Hepatocyte (in vitro differentiated cells): ENCODE results near the gene PHF10. TPM values are rescaled to one million over a fixed set of nuclear protein-coding genes. Genes with fewer than 3 reads are reported as not detected.

ENCODE experiments used
- DNase-seq: peaks from one replicate; pipeline ENCODE4 v3.0.0-alpha.2; 2016; ENCODE audit warnings: low spot score
- H2AFZ ChIP-seq: fragments of 200-600 bp; sonication (generic); 2 replicates; pipeline ENCODE4 v1.6.0; 2016; ENCODE audit warnings: antibody characterized with exemption, mild to moderate bottlenecking
- H3K27ac ChIP-seq: fragments of 200-600 bp; sonication (generic); 2 replicates; pipeline ENCODE4 v1.5.1; 2016; ENCODE audit warnings: mild to moderate bottlenecking
- H3K27me3 ChIP-seq: fragments of 200-600 bp; sonication (generic); 2 replicates; pipeline ENCODE4 v1.6.1; 2016
- H3K36me3 ChIP-seq: fragments of 200-600 bp; sonication (generic); replicated peaks from 2 replicates; pipeline ENCODE4 v1.5.1; 2016; ENCODE audit warnings: low read depth; ENCODE audit not compliant: insufficient read depth
- H3K4me1 ChIP-seq: fragments of 200-600 bp; sonication (generic); 2 replicates; pipeline ENCODE4 v1.5.1; 2016; ENCODE audit warnings: mild to moderate bottlenecking, moderate library complexity; ENCODE audit not compliant: insufficient read depth
- H3K4me2 ChIP-seq: fragments of 200-600 bp; sonication (generic); 2 replicates; pipeline ENCODE4 v1.6.0; 2016
- H3K4me3 ChIP-seq: fragments of 200-600 bp; sonication (generic); 2 replicates; pipeline ENCODE4 v1.5.1; 2016; ENCODE audit warnings: mild to moderate bottlenecking
- H3K79me2 ChIP-seq: fragments of 200-600 bp; sonication (generic); 2 replicates; pipeline ENCODE4 v1.6.0; 2017; ENCODE audit warnings: mild to moderate bottlenecking
- H3K9me2 ChIP-seq: fragments of 200-600 bp; sonication (generic); replicated peaks from 2 replicates; pipeline ENCODE4 v1.6.0; 2017; ENCODE audit warnings: mild to moderate bottlenecking; ENCODE audit not compliant: insufficient read depth
- H3K9me3 ChIP-seq: fragments of 200-600 bp; sonication (generic); 2 replicates; pipeline ENCODE4 v1.5.1; 2016; ENCODE audit warnings: low read depth, mild to moderate bottlenecking
- H4K20me1 ChIP-seq: fragments of 200-600 bp; sonication (generic); 2 replicates; pipeline ENCODE4 v1.6.0; 2016; ENCODE audit warnings: mild to moderate bottlenecking; ENCODE audit not compliant: insufficient read depth, poor library complexity, severe bottlenecking
- CTCF ChIP-seq: fragments of 200-600 bp; sonication (generic); IDR thresholded peaks from 2 replicates; pipeline ENCODE4 v1.5.1; 2016; ENCODE audit warnings: antibody characterized with exemption, mild to moderate bottlenecking; ENCODE audit not compliant: poor library complexity
- EZH2 ChIP-seq: fragments of 200-600 bp; sonication (generic); IDR thresholded peaks from 2 replicates; pipeline ENCODE4 v1.6.1; 2016; ENCODE audit warnings: antibody characterized with exemption, mild to moderate bottlenecking, borderline replicate concordance
- EZH2phosphoT487 ChIP-seq: fragments of 200-600 bp; sonication (generic); IDR thresholded peaks from one replicate; pipeline ENCODE4 v1.6.1; 2018; ENCODE audit warnings: antibody characterized with exemption, mild to moderate bottlenecking, low read depth, moderate library complexity; ENCODE audit not compliant: unreplicated experiment, severe bottlenecking
- WGBS: methylation state at CpG from one replicate; pipeline ENCODE4 v1.1.6; 2016; ENCODE audit warnings: low lambda C conversion rate; ENCODE audit errors: missing lambda C conversion rate; 5-methylcytosine and 5-hydroxymethylcytosine counted together
- polyA plus RNA-seq: library from polyadenylated mRNA; unstranded; fragments of >200 nt; fragmentation: Nextera tagmentation; extraction: Ambion mirVana; gene quantifications from 2 replicates; pipeline ENCODE4 v1.2.1, GENCODE V29; 2016
- total RNA-seq: library from RNA; depleted of rRNA; stranded (reverse); fragments of >200 nt; gene quantifications from 2 replicates; pipeline ENCODE4 v1.2.3, GENCODE V29; 2014

Gene PHF10
- total and polyA plus RNA-seq, 2 experiments from 2014 or later = 30.1 to 41.8 TPM

- WGBS = 70% methylated on average over 9 of the region's 9 CpGs
- no peak for DNase-seq
- H3K4me1 ChIP-seq = no peaks in the 10 kb centered on the region
- H3K27me3 ChIP-seq = no peaks in the 10 kb centered on the region
- H3K9me2 ChIP-seq = no peaks in the 10 kb centered on the region
- H3K9me3 ChIP-seq = no peaks in the 10 kb centered on the region
- no peaks in the 10 kb centered on the region for H4K20me1 ChIP-seq
- H3K27ac ChIP-seq = no peak overlapping the region
- no peak overlapping the region for H3K4me2 ChIP-seq
- H2AFZ ChIP-seq = no peak overlapping the region
- H3K79me2 ChIP-seq = no peaks in the 10 kb centered on the region
- no peak overlapping the region for H3K4me3 ChIP-seq
- H3K36me3 ChIP-seq = no peaks in the 10 kb centered on the region
- TF ChIP-seq EZH2 (no peak), EZH2phosphoT487 (no peak), CTCF (no peak)
These were observed 14.1 kb upstream of the PHF10 start for GRCh38 chr6:169738204-169738975.

- peaks cover 6% of the 10 kb centered on the region for H3K4me1 ChIP-seq
- TF ChIP-seq CTCF (no peak), EZH2phosphoT487 (no peak), EZH2 (no peak)
These were observed 5.7 kb upstream of the PHF10 start for GRCh38 chr6:169729961-169730360.

GRCh38 chr6:169726963-169727362, 2.7 kb upstream of the PHF10 start:
- Histone ChIP-seq H3K9me3 (no peaks in the 10 kb centered on the region), H3K36me3 (no peaks in the 10 kb centered on the region), H3K79me2 (peaks cover 15% of the 10 kb centered on the region), H3K27ac (no peak overlapping the region), H3K4me2 (no peak overlapping the region), H2AFZ (no peak overlapping the region), H3K9me2 (no peaks in the 10 kb centered on the region), H3K4me1 (peaks cover 11% of the 10 kb centered on the region), H4K20me1 (peaks cover 8% of the 10 kb centered on the region), H3K27me3 (no peaks in the 10 kb centered on the region), H3K4me3 (no peak overlapping the region)
- no peak for TF ChIP-seq EZH2
- no peak for TF ChIP-seq CTCF
- no peak for TF ChIP-seq EZH2phosphoT487
- DNase-seq = no peak

More at GRCh38 chr6:169729961-169730360, 5.7 kb upstream of the PHF10 start:
- Histone ChIP-seq H3K4me2 (no peak overlapping the region), H3K27me3 (no peaks in the 10 kb centered on the region), H3K79me2 (peaks cover 4% of the 10 kb centered on the region), H3K36me3 (no peaks in the 10 kb centered on the region), H3K27ac (no peak overlapping the region), H3K9me3 (no peaks in the 10 kb centered on the region), H2AFZ (no peak overlapping the region), H4K20me1 (no peaks in the 10 kb centered on the region), H3K9me2 (no peaks in the 10 kb centered on the region), H3K4me3 (no peak overlapping the region)
- no peak for DNase-seq

- Histone ChIP-seq H3K4me1 (peaks cover 15% of the 10 kb centered on the region), H3K36me3 (no peaks in the 10 kb centered on the region), H3K4me3 (no peak overlapping the region), H3K9me3 (no peaks in the 10 kb centered on the region), H3K27ac (peak overlapping the region; percentile 100), H3K79me2 (peaks cover 25% of the 10 kb centered on the region), H3K27me3 (no peaks in the 10 kb centered on the region), H3K9me2 (no peaks in the 10 kb centered on the region), H2AFZ (no peak overlapping the region), H4K20me1 (peaks cover 18% of the 10 kb centered on the region), H3K4me2 (peak overlapping the region; percentile 89)
- no peak for DNase-seq
- 100% methylated on average over 1 of the region's 1 CpG for WGBS
- no peak for TF ChIP-seq EZH2phosphoT487
- no peak for TF ChIP-seq CTCF
- TF ChIP-seq EZH2 = no peak
These were observed 1.7 kb upstream of the PHF10 start for GRCh38 chr6:169726049-169726400.
